ENCODE measurements around the gene USP3.

The USP3 gene

GRCh38 chr15:63499175-63499549, 5.2 kb upstream of the USP3 start:
- no peak for DNase-seq

- no peak for DNase-seq
These were observed 4.8 kb upstream of the USP3 start for GRCh38 chr15:63499611-63500010.

DNA sequence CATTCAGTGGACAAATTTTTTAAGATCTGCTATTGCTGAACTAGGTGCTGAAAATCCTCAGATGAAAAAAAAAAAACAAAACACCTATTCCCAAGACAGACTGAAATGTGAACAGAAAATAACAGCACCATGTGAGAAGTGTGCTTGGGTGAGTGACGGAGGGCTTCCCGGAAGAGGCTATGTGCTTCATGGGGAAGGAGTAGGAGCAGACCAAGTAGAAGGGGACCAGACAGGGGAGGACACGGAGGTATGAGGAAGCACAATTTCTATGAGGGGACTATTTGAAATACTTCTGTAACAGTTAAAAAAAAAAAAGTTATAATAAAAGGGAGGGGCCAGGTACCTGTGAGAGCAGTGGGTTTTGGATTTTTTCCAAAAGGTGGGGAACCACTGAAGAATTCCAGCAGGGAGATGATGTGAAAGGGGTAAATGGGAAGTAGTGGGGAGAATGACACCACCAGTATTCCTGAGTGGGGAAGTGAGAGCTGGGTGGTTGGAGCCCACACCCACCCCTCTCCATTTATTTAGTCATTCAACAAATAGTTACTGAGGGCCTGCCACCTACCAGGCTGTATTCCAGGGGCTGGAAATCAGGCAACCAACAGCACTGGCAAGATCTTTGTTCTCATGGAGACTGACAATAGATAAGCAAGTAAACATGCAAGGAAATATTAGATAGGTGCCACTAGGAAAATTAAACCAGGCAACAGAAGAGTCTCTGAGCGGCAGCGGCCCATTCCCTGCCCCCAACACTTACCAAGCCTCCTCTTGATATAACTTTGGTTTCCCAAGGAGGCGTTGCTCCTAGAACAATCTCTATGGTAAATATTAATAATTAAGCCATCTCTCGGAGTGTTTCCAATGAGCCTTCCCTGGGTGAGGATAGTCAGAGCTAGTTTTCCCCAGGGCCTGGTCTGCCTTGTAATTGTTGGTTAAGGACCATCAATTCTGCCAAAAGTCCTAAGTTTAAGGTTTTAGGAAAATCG, 3.8 kb upstream of the USP3 start:
- DNase-seq: no peak

- no peak for DNase-seq
These were observed 2.9 kb upstream of the USP3 start for GRCh38 chr15:63501256-63502089.

DNA sequence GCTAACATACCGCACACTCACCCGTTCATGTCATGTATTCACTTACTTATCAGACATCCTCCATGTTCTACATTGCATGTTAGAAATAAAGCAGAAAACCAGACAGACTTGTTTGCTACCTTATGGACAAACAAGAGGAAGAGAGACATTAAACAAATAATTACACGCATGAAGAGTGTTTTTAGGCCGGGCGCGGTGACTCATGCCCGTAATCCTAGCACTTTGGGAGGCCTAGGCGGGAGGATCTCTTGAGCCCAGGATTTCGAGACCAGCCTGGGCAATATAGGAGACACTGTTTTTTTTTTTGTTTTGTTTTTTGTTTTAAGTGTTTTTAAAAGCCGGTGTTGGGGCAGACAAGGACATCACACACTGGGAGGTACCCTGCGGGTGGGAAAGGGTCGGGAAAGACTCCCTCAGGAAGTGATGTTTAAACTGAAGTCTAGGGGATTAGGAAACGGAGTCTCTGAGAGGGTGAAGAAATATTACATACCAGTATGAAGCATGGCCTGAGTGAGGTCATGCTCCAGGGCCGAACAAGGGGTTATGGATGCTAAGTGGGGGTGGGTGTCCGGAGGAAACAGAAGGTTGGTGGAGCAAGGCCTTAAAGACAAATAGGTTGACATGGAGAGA, 2.1 kb upstream of the USP3 start:
- no peak for DNase-seq

- no peak for DNase-seq
These were observed 1.3 kb upstream of the USP3 start for GRCh38 chr15:63502843-63503738.

GRCh38 chr15:63503739-63504246, 600 bp upstream of the USP3 start:
- no peak for DNase-seq

- no peak for DNase-seq
These were observed 817 bp downstream of the USP3 start for GRCh38 chr15:63504979-63505841.

GRCh38 chr15:63505842-63506222, 1.4 kb downstream of the USP3 start:
- no peak for DNase-seq

DNA sequence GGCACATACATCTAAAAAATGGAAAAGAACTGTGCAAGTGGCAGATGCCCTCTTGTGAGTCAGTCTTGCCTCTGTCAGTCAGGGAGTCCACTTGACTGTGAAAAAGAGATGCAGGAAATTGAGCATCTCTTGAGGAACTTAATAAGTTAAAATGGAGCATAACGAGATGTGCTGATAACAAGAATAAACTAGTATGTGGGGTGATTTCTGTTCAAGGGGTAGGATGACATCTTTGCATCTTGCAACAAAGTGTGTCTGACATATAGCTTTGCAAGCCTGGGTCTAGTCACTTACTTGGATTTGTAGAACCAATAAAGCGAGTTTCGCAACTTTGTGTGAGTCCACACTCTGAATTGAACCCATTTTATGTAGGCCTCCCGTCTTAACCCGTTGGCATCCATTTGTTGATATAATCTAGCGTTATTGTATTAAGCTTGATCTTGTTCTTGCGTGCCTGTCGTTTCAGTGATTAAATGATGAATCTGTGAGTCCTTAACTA, 2.2 kb downstream of the USP3 start:
- DNase-seq: no peak

GRCh38 chr15:63507878-63508818, 3.8 kb downstream of the USP3 start:
- no peak for DNase-seq

DNA sequence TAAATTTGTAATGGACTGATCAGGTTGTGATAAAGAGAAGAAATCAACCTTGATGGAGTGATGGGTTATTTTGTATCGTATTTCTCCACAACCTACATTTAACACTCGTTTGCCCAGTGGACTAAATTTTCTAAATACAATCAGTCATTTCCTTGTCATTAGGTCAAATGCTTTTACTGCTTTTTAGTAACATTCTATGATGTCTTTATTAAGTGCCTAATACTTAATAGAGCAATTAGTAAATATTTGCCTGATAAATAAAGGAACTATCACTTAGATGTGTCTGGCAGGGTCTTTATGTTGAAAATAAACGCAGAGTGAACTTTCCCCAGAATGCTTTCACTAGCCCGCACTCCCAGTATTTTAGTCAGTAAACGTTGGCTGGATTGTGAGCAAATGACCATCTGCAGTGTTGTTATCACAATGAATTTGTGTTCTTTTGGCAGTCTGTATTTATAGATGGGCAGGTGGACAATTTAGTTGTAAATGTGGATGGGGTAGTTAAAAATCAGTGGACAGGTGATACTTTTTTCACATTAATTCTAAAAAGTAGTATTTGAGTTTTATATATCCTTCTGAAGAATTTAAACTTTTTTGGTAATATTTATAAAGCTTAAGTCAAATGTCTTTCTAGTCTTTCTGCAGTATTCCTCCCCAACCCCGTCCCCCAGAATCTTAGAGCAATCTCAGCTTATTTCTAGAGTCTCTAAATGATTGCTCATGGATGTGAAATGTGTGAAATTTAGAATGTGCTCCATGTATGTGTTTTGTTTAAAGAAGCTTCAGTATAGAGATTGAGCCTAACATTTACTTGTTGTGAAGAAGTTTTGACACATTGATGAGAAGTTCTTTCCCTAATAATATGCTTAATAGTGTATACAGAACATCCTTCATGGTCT, 4.9 kb downstream of the USP3 start:
- no peak for DNase-seq

GRCh38 chr15:63509955-63510940, 5.9 kb downstream of the USP3 start:
- no peak for DNase-seq

DNA sequence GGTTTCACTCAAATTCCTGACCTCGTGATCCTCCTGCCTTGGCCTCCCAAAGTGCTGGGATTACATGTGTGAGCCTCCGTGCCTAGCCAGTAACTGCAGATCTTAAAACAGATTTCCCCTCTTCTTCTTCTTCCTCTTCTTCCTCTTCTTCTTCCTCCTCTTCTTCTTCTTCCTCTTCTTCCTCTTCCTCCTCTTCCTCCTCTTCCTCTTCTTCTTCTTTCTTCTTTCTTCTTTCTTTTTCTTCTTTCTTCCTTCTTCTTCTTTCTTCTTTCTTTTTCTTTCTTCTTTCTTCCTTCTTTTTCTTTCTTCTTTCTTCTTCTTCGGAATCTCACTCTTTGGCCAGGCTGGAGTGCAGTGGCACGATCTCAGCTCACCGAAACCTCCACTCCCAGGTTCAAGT, 7.8 kb downstream of the USP3 start:
- DNase-seq: no peak

DNA sequence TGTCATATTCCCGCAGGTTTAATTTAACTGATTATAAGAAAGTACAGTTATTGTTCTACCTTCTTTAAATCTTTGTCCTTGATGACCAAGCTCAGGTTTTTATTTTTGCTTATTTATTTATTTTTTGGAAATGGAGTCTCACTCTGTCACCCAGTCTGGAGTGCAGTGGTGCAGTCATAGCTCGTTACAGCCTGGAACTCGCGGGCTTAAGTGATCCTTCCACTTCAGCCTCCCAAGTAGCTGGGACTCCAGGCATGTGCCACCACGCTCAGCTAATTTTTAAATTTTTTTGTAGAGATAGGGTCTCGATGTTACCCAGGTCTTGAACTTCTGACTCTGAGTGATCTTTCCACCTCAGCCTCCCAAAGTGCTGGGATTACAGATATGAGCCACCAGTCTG, 8.9 kb downstream of the USP3 start:
- no peak for DNase-seq

GRCh38 chr15:63513728-63514127, 9.3 kb downstream of the USP3 start:
- DNase-seq: no peak

DNA sequence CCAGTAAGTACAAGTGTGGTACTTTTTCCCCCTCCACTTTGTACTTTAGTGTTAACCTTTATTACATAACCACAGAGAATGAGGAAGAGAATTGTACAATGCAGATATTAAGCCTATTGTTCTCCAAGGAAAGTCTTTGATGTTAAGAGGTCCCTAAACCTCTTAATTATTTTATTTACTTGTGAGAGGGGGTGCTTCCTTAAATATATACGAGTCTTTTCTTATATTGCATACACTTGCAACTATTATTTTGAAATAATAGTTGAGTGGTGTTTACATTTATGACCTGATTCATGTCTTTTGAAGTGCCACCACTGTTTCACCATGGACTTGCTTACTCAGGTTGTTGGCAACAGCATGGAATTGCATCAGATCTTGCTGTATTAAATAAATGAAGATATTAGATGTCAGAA, 10.1 kb downstream of the USP3 start:
- no peak for DNase-seq

Measured in NCI-H1694 (cell line).